MG63 (cell line): ENCODE results near the gene TRAF3. TPM values are rescaled to one million over a fixed set of nuclear protein-coding genes. Genes with fewer than 3 reads are reported as not detected.
A peak's percentile ranks its signal among the peaks of the same experiment; 100 is the strongest.

Source experiments
- DNase-seq: peaks from one replicate; pipeline ENCODE4 v3.0.0-alpha.2; 2020
- H3K27me3 ChIP-seq: fragments of 250-450 bp; sonication (Bioruptor Pico); 2 replicates; pipeline ENCODE4 v1.5.1; 2020; ENCODE audit warnings: mild to moderate bottlenecking, moderate library complexity
- H3K36me3 ChIP-seq: fragments of 250-450 bp; sonication (Bioruptor Pico); 2 replicates; pipeline ENCODE4 v1.5.1; 2020; ENCODE audit warnings: mild to moderate bottlenecking, moderate library complexity
- H3K4me3 ChIP-seq: fragments of 250-450 bp; sonication (Bioruptor Pico); 2 replicates; pipeline ENCODE4 v1.5.1; 2020; ENCODE audit warnings: mild to moderate bottlenecking, moderate library complexity
- H3K9me3 ChIP-seq: fragments of 250-450 bp; sonication (Bioruptor Pico); 2 replicates; pipeline ENCODE4 v1.5.1; 2020; ENCODE audit warnings: mild to moderate bottlenecking, moderate library complexity
- total RNA-seq: library from RNA; depleted of rRNA; stranded (reverse); fragments of >200 nt; shearing (Covaris generic); gene quantifications from 2 replicates; pipeline ENCODE4 v1.2.3, GENCODE V29; 2014; ENCODE audit warnings: low replicate concordance

The TRAF3 gene
- total RNA-seq, 1 experiment from 2014 or later = 10.8 TPM

DNA sequence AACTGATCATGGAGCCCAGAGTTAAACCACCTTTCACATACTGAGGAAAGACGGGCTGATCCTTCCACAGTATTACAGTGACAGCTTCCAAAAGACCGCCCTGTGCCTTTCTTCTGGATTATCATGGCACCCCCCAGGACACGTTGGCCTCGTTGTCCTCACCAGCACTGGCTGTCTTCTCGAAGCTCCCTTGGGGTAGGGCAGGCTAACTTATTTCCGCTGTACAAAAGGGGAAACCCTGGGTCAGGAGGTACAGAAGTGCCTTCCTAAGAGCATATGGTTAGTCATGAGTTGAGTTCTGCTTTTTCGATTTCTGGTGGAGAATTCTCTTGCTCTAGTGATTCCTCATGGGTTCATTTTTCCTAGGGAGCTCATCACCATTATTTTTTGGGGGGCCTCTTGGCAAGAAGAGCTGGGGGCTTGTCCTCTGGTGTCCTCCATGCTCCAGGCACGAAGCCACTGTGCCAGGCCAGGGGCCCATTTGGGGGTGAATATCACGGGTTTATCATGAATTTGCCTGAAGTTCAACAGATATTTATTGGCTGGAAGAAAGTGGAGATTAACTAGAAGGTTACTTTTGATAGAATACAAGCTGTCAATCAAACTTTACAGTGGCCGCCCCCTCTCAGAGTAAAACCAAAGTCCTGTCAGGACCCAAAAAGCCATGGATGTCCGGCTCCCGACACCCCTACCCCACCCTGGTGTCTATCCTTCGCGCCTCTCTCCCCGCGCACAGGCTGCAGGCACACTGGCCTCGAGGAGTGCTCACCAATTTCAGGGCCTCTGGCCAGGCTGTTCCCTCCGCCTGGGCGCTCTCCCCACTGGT is 8.8 kb upstream of the TRAF3 start:
- Histone ChIP-seq H3K27me3 (no peaks in the 10 kb centered on the region), H3K9me3 (no peaks in the 10 kb centered on the region), H3K4me3 (no peak overlapping the region), H3K36me3 (no peaks in the 10 kb centered on the region)
- DNase-seq = no peak

- no peaks in the 10 kb centered on the region for H3K27me3 ChIP-seq
- H3K4me3 ChIP-seq = no peak overlapping the region
- H3K9me3 ChIP-seq = no peaks in the 10 kb centered on the region
- H3K36me3 ChIP-seq = no peaks in the 10 kb centered on the region
- no peak for DNase-seq
These were observed 8.3 kb upstream of the TRAF3 start for GRCh38 chr14:102769049-102769327.

DNA sequence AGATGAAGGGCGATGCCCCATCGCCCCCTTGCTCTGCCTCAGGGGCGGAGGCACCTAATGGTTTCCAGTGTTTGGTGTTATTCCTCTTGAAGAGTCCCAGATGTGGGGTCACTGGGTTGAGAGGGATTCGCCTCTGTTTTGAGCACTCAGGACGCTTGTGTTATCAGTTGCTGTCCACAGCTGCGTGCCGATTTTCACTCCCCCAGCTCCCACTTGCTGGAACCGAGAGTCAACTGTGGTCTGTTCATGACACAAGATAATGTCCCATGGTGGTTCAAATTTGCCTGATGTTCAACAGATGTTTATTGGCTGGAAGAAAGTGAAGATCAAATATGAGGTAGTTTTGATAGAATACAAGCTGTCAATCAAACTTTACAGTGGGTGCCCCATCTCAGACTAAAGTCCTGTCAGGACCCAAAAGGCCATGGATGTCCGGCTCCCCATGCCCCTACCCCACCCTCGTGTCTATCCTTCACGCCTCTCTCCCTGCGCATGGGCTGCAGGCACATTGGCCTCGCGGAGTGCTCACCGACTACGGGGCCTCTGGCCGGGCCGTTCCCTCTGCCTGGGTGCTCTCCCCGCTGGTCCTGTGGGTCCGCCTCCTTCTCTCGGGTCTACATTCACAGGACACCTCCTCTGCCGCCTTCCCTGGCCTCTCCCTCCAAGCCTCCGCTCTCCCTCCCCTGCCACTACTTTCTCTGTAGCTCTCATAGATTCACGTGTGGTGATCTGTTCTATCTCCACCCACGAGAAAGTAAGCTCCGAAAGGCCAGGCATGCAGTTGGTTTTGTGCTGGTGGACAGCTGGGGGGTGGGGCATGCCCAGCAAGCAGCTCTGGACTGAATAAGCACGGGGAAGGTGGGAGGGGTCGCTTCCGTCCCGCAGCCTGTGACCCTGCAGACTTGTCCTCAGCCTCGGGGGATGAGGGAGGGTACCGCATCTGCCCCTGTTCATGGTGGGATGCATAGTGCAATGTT is 6.8 kb upstream of the TRAF3 start:
- Histone ChIP-seq H3K27me3 (no peaks in the 10 kb centered on the region), H3K9me3 (no peaks in the 10 kb centered on the region), H3K36me3 (no peaks in the 10 kb centered on the region), H3K4me3 (no peak overlapping the region)
- DNase-seq = no peak

- Histone ChIP-seq H3K4me3 (no peak overlapping the region), H3K36me3 (no peaks in the 10 kb centered on the region), H3K9me3 (no peaks in the 10 kb centered on the region), H3K27me3 (no peaks in the 10 kb centered on the region)
- no peak for DNase-seq
These were observed 6.1 kb upstream of the TRAF3 start for GRCh38 chr14:102771144-102771543.

- Histone ChIP-seq H3K4me3 (no peak overlapping the region), H3K27me3 (no peaks in the 10 kb centered on the region), H3K36me3 (no peaks in the 10 kb centered on the region), H3K9me3 (no peaks in the 10 kb centered on the region)
- DNase-seq = no peak
These were observed 4.3 kb upstream of the TRAF3 start for GRCh38 chr14:102772781-102773570.

DNA sequence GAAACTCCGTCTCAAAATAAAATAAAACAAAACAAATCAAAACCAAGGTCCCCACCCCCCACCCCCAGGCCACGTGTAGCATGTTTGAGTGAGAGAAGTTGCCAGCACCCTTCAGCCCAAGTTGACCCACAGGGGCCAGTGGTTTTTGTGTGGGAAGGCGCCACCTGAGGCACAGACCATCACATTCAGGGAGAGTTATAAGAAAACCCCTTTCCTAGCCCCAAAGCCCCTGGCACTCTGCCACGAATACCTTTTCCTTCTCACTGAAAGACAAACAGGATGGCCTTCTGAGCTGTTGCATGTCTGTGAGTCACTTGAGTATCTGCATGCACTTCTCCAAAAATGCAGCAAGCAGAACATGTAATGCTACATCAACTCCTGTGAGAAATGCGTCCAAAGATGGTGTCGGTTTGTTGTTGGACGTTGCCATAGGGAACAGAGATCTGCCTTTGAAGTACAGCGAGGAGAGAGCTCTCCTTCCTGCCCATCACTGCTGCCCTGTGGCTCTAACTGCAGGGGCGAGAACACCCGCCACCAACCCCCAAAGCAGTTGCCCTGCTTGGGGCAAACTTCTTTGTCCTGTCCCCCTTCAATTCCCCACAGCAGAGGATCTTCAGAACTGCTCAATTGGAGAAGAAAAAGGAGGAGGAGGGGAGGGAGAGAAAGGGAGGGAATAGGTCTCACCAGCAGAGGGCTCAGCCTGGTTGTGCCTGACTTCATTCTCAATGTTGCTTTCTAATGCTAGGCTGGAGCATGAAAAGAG is 2.7 kb upstream of the TRAF3 start:
- peak; percentile 24 for DNase-seq
- H3K27me3 ChIP-seq = no peaks in the 10 kb centered on the region
- H3K9me3 ChIP-seq = no peaks in the 10 kb centered on the region
- H3K4me3 ChIP-seq = no peak overlapping the region
- no peaks in the 10 kb centered on the region; the same call in 1 of the 2 replicates for H3K36me3 ChIP-seq

DNA sequence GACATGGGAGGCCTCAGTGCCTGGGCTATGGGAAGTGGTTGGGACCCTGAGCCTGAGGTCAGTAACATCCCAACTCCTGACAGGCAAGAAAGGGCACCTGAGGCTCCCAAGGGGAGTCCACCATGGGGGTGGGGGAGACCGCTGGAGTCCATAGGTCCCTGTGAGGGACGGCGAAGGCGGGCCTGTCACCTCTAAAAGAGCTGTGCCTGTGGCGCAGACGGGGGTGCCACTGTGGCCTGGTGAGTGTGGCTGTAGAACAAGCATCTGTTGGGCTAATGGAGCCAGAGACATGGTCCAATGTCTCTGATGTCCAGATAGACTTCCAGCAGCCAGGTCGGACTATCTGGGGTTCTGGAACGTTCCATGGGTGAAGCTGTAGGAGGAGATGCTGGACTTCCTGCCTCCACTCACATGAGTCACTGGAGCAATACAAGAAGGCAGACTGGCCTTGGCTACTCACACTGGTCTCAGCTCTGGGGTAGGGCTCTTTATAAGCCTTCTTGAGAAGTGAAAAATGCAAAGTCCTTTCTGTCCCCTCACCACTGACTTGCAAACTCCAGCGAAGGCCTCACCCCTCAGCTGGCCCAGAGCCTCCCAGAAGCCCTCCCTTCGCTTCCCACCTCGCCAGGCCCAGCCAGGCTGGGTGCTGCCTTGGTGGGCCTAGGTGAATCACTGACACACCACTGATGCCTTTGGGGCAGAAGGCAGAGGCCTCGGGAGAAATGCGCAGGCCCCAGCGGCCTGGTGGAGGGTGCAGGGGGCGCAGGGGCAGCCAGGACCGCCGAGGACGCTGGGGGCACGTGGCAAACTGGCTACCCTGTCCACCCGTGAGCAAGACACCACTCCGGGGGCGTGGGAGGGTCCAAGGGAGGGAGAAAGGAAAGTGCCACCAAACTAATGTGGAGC is 1.1 kb upstream of the TRAF3 start:
- DNase-seq = peak; percentile 50

DNA sequence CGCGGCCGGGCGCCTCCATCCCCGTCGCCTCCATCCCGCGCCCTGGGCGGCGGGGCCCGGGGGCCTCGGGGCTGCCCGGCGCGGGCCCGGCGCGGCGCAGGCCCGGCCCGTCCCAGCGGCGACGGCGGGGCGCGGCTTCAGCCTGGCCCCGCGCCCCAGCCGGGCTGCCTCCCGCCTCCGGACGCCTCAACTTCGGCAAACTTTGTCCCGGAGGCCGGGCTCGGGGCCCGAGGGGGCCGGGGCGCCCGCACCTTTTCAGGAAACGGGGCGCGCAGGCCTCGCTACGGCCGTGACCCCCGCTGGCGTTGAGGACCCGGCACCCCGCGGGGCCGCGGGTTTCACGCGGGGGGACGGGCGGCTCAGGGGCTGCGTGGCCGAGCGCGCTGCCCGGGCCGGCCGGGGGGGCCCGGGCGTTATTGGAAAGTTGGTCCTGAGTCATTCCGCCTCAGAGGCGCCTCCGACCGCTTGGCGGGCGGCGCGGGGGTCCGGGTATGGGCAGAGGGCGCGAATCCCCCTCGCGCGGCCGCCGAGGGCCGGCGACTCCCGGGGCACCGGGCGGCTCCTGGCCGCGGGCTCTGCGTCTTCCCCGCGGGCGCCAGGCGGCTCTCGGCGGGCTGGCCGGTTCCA is 575 bp downstream of the TRAF3 start:
- no peaks in the 10 kb centered on the region for H3K9me3 ChIP-seq
- peak; percentile 8 for DNase-seq

More for the DNA sequence above, 1.1 kb upstream of the TRAF3 start:
- Histone ChIP-seq H3K9me3 (no peaks in the 10 kb centered on the region), H3K4me3 (no peak overlapping the region), H3K27me3 (no peaks in the 10 kb centered on the region), H3K36me3 (no peaks in the 10 kb centered on the region; the same call in 1 of the 2 replicates)

DNA sequence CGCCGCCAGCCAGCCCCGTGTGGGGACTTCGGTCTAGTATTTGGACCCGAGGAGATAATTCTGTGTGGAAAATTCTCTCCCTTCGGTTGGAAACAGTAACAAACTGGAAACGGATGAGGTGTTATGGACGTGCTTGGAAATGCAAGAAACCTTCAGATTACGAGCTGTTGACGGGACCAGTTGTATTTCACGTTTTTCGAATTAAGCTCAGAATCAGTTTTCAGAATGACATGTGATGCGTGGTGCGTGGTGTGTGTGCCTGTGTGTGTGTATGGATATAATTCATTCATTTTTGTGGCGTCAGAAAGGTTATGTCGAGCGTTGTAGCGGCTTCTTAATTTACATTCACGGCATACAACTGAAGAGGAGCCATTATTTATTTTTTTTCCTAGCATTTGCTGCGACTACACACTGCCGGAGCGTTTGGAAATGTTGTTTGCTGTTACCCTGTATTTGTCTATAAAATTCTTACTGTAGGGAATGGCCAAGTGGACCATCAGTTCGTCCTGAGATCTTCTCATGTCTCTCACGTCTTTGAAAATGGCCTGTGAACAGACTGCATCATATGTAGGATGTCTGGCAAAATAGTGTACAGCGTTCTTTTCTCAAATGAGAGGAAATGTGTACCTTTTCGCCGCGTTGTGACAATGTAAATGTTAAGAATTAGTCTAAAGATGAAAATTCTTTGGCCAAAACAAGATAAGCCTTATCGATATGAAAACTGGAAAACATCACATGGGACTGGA is 1.3 kb downstream of the TRAF3 start:
- Histone ChIP-seq H3K27me3 (no peaks in the 10 kb centered on the region), H3K9me3 (no peaks in the 10 kb centered on the region), H3K36me3 (no peaks in the 10 kb centered on the region; the same call in 1 of the 2 replicates), H3K4me3 (peak overlapping the region; percentile 60)
- no peak for DNase-seq

More for the DNA sequence above, 575 bp downstream of the TRAF3 start:
- Histone ChIP-seq H3K27me3 (no peaks in the 10 kb centered on the region), H3K36me3 (no peaks in the 10 kb centered on the region; the same call in 1 of the 2 replicates), H3K4me3 (peak overlapping the region; percentile 60)

DNA sequence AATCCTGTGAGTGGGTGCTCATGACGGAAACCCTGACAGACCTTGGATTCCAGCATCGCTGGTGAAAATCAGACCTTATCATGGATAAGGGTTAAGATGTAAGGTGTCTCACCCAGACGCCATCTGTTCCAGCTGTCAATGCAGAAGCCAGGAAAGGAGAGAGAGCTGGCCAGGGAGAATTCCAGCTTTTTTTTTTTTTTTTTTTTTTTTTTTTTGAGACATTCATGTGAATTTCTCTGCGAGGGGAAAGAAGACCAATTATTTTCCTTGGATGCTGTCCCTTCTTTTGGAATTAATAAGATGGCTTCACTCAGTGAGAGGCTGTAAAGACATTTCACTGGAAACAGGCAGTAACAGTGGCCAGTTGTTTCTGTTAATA is 1.8 kb downstream of the TRAF3 start:
- Histone ChIP-seq H3K4me3 (peak overlapping the region; percentile 60), H3K36me3 (no peaks in the 10 kb centered on the region; the same call in 1 of the 2 replicates), H3K9me3 (no peaks in the 10 kb centered on the region), H3K27me3 (no peaks in the 10 kb centered on the region)
- no peak for DNase-seq

DNA sequence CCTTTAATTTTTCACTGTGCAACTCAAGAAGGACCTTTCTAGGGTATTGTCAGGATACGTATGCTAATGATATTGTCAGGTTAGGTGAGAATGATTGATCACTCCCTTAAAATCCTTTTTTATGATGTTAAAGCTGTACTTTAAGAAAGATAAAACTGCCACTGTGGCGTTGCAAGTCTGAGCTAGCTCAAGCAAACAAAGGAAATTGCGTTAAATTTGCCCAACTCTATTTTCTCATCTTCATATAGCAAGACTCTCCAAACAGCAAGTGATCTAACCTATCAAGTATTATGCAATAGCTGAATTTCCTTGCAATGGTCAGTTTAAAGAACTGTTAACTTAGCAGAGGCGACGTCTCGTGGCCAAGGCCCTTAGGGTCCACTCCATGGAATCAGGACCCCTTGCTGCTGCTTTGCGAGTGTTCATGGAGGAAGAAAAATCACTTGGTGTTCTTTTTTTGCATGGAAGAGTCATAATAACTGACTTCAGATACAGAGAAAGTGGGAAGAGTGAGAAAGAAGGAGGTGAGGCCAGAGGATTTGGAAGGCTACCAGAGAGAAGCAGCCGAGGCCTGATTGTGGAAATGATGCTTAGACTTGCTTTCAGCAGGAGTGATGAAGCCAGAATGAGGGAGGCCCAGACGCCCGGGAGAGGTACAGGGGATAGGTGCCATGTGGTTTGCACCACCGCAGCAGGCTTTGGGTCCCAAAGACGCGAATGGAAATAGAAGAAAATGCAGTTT is 2.5 kb downstream of the TRAF3 start:
- Histone ChIP-seq H3K36me3 (no peaks in the 10 kb centered on the region; the same call in 1 of the 2 replicates), H3K4me3 (no peak overlapping the region), H3K27me3 (no peaks in the 10 kb centered on the region), H3K9me3 (no peaks in the 10 kb centered on the region)
- no peak for DNase-seq

DNA sequence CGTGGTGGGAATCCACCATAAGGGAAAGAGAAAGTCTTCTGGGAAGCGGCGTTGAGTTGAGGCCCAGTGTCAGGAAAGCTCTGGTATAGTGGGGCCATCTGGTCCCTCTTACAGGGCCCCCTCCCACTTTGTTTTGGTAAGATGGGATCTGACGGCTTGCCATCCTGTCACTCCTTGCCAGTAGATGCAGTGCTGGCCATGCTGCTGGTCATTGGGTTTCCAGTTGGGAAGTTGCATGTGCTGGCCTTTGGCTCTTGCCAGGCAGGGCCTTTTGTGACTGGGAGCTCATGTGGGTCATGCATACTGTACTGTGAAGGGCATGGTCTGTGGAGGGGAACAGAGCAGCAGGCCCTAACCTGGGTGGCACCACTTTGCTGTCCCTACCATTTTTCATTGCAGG is 3.8 kb downstream of the TRAF3 start:
- Histone ChIP-seq H3K9me3 (no peaks in the 10 kb centered on the region), H3K36me3 (no peaks in the 10 kb centered on the region; the same call in 1 of the 2 replicates), H3K27me3 (no peaks in the 10 kb centered on the region), H3K4me3 (no peak overlapping the region)
- no peak for DNase-seq

GRCh38 chr14:102782974-102783373 is 5.7 kb downstream of the TRAF3 start:
- Histone ChIP-seq H3K36me3 (no peaks in the 10 kb centered on the region; the same call in 1 of the 2 replicates), H3K27me3 (no peaks in the 10 kb centered on the region)
- no peak for DNase-seq

More at GRCh38 chr14:102782974-102783373, 5.7 kb downstream of the TRAF3 start:
- Histone ChIP-seq H3K9me3 (no peaks in the 10 kb centered on the region), H3K4me3 (no peak overlapping the region)
